HepG2 (cell line): ENCODE data around the gene TM6SF1. TPM values are rescaled to one million over a fixed set of nuclear protein-coding genes. Genes with fewer than 3 reads are reported as not detected.

Experiments
- ATAC-seq: fragments of 200-7000 bp; cut with Tn5 transposase; 3 replicates; pipeline ENCODE4 v1.9.1; 2020; ENCODE audit warnings: mild to moderate bottlenecking, moderate library complexity
- BruUV-seq: library from RNA; stranded (reverse); fragments of 400-500 nt; replicated peaks from 2 replicates; lab custom pipeline; 2021; lab: Mats Ljungman, UMichigan
- CTCF ChIA-PET: fragments of 300-600 bp; formaldehyde crosslinking; extraction: SDS; loops from one replicate; lab custom pipeline; 2021; ENCODE audit warnings: low total read pairs, inconsistent platforms, low intra/inter-chr PET ratio; lab: Yijun Ruan, JAX
- POLR2A ChIA-PET: fragments of 350-600 bp; sonication (Branson Sonifier 250); formaldehyde crosslinking; loops from one replicate; lab custom pipeline; 2020; ENCODE audit warnings: antibody characterized with exemption, inconsistent platforms; lab: Yijun Ruan, JAX
- DNase-seq: peaks from one replicate; pipeline ENCODE4 v3.0.0-alpha.2; 2015; ENCODE audit warnings: low spot score
- FAIRE-seq: peaks from 3 replicates; lab custom pipeline; 2011; peaks lifted over from hg19 to GRCh38; lab: Jason Lieb, UNC
- H2AFZ ChIP-seq: one replicate; pipeline ENCODE4 v1.6.1; 2011; ENCODE audit warnings: low read length, inconsistent platforms
- H3K27ac ChIP-seq: fragments of 300-600 bp; 3 replicates; pipeline ENCODE4 v1.8.0; 2011; ENCODE audit warnings: mixed run types, mild to moderate bottlenecking, mixed read lengths, low read length, inconsistent platforms; ENCODE audit not compliant: insufficient read depth; ENCODE audit errors: extremely low read length
- H3K27me3 ChIP-seq, 2 experiments: fragments of 200-600 bp in 1 of 2; 2 replicates in 1 of 2; 3 replicates in 1 of 2; pipeline versions ENCODE4 v1.6.0 to v1.8.0; 2011; ENCODE audit warnings: low read length in 2 of 2, mild to moderate bottlenecking in 2 of 2, moderate library complexity in 2 of 2, inconsistent platforms in 1 of 2; ENCODE audit not compliant: insufficient read depth in 2 of 2, control insufficient read depth in 1 of 2
- H3K36me3 ChIP-seq, 2 experiments: fragments of 200-600 bp in 1 of 2; replicated peaks in 1 of 2; 2 replicates in 1 of 2; 3 replicates in 1 of 2; pipeline versions ENCODE4 v1.5.1 to v1.8.0; 2011; ENCODE audit warnings: low read length in 2 of 2, inconsistent platforms in 1 of 2; ENCODE audit not compliant: insufficient read depth in 2 of 2, control insufficient read depth in 1 of 2
- H3K4me1 ChIP-seq: 2 replicates; pipeline ENCODE4 v1.5.1; 2012; ENCODE audit warnings: low read length, inconsistent platforms; ENCODE audit not compliant: insufficient read depth
- H3K4me2 ChIP-seq: 2 replicates; pipeline ENCODE4 v1.6.0; 2011; ENCODE audit warnings: low read depth, low read length, inconsistent platforms
- H3K4me3 ChIP-seq, 3 experiments: fragments of 200-600 bp in 1 of 3; sonication (generic), shearing (Covaris generic) in 1 of 3; replicated peaks in 1 of 3; 2 replicates each; pipeline ENCODE4 v1.5.1; 2011 to 2016; ENCODE audit warnings: low read length in 3 of 3, inconsistent platforms in 2 of 3, low read depth in 2 of 3, mild to moderate bottlenecking in 2 of 3, control low read depth in 1 of 3, mixed read lengths in 1 of 3; ENCODE audit not compliant: insufficient read depth in 1 of 3
- H3K79me2 ChIP-seq: one replicate; pipeline ENCODE4 v1.6.1; 2011; ENCODE audit warnings: low read length, inconsistent platforms; ENCODE audit not compliant: insufficient read depth
- H3K9ac ChIP-seq: 2 replicates; pipeline ENCODE4 v1.6.0; 2011; ENCODE audit warnings: mild to moderate bottlenecking, low read depth, low read length, inconsistent platforms; ENCODE audit not compliant: insufficient read depth
- H3K9me3 ChIP-seq: 2 replicates; pipeline ENCODE4 v1.5.1; 2012; ENCODE audit warnings: mild to moderate bottlenecking, low read length
- H4K20me1 ChIP-seq: 2 replicates; pipeline ENCODE4 v1.6.0; 2011; ENCODE audit warnings: inconsistent platforms, mild to moderate bottlenecking, low read length, moderate library complexity; ENCODE audit not compliant: insufficient read depth
- ARNT2 ChIP-seq: sonication (generic); formaldehyde crosslinking; IDR thresholded peaks from 2 replicates; pipeline ENCODE4 v1.8.0; 2022; ENCODE audit warnings: mild to moderate bottlenecking, low read depth, missing genetic modification reagents, moderate library complexity
- EZH2 ChIP-seq: conservative IDR thresholded peaks from 2 replicates; pipeline ENCODE4 v1.6.1; 2012; ENCODE audit warnings: mild to moderate bottlenecking, low read depth, low read length, moderate library complexity
- KMT2B ChIP-seq: IDR thresholded peaks from 2 replicates; pipeline ENCODE4 v1.6.1; 2016; ENCODE audit warnings: missing genetic modification reagents, missing compliant biosample characterization
- MIER3 ChIP-seq: IDR thresholded peaks from 2 replicates; pipeline ENCODE4 v1.6.1; 2016; ENCODE audit warnings: missing compliant biosample characterization, borderline replicate concordance
- NFKBIZ ChIP-seq: IDR thresholded peaks from 2 replicates; pipeline ENCODE4 v1.6.1; 2018; ENCODE audit warnings: missing genetic modification reagents, missing compliant biosample characterization
- SALL1 ChIP-seq: sonication (generic); formaldehyde crosslinking; IDR thresholded peaks from 2 replicates; pipeline ENCODE4 v1.8.0; 2022; ENCODE audit warnings: mild to moderate bottlenecking, missing genetic modification reagents
- ZNF317 ChIP-seq: sonication (generic); formaldehyde crosslinking; IDR thresholded peaks from 2 replicates; pipeline ENCODE4 v1.5.0; 2020; ENCODE audit warnings: mild to moderate bottlenecking, missing genetic modification reagents
- ZNF326 ChIP-seq: sonication (generic); formaldehyde crosslinking; IDR thresholded peaks from 2 replicates; pipeline ENCODE4 v1.4.0; 2020; ENCODE audit warnings: missing genetic modification reagents, borderline replicate concordance
- ZNF543 ChIP-seq: sonication (generic); formaldehyde crosslinking; IDR thresholded peaks from 2 replicates; pipeline ENCODE4 v1.4.0; 2020; ENCODE audit warnings: mild to moderate bottlenecking, missing genetic modification reagents
- ZNF83 ChIP-seq: sonication (generic); formaldehyde crosslinking; IDR thresholded peaks from 2 replicates; pipeline ENCODE4 v1.4.0; 2020; ENCODE audit warnings: missing genetic modification reagents, mild to moderate bottlenecking, borderline replicate concordance
- WGBS: methylation state at CpG from one replicate; pipeline ENCODE4 v1.1.6; 2017; ENCODE audit warnings: low lambda C conversion rate; 5-methylcytosine and 5-hydroxymethylcytosine counted together
- in situ Hi-C: cut with HindIII; loops from 2 replicates; pipeline ENCODE4 v1.10.0; 2017; ENCODE audit warnings: low pct_unique_long_range_greater_than_20kb; ENCODE audit not compliant: extremely low pct_ligation_motif_present
- intact Hi-C: fragments of 100-400 bp; cut with micrococcal nuclease; formaldehyde crosslinking; loops from one replicate; pipeline ENCODE4 v1.10.0; 2022; ENCODE audit not compliant: unreplicated experiment
- polyA plus RNA-seq, 8 experiments: library from polyadenylated mRNA; depleted of rRNA in 3 of 8; stranded (reverse) in 7 of 8; unstranded in 1 of 8; fragments of >200 nt; fragmentation: Illumina TruSeq in 4 of 8; extraction: Trizol in 4 of 8; gene quantifications; 2 replicates each; pipeline versions ENCODE4 v1.2.1 to v1.2.3, GENCODE V29; 2011 to 2016; ENCODE audit warnings: low read depth in 4 of 8, missing spikeins in 1 of 8, mixed read lengths in 1 of 8; ENCODE audit not compliant: insufficient read depth in 1 of 8
- total RNA-seq, 5 experiments: library from RNA; depleted of rRNA; stranded (reverse); fragments of >200 nt; fragmentation: Illumina TruSeq; extraction: Trizol; gene quantifications; 2 replicates each; pipeline ENCODE4 v1.2.3, GENCODE V29; 2016; ENCODE audit warnings: low read depth in 1 of 5
- TF ChIP-seq, protein P1 (sequence below): sonication (generic); formaldehyde crosslinking; IDR thresholded peaks from 2 replicates; pipeline ENCODE4 v1.9.0; 2022; ENCODE audit warnings: low read depth, missing genetic modification reagents

Gene TM6SF1
- total and polyA plus RNA-seq, 2 of the 13 experiments (the other 11 are each of a cell fraction or from before 2014, with no cell fraction given) = not detected

DNA sequence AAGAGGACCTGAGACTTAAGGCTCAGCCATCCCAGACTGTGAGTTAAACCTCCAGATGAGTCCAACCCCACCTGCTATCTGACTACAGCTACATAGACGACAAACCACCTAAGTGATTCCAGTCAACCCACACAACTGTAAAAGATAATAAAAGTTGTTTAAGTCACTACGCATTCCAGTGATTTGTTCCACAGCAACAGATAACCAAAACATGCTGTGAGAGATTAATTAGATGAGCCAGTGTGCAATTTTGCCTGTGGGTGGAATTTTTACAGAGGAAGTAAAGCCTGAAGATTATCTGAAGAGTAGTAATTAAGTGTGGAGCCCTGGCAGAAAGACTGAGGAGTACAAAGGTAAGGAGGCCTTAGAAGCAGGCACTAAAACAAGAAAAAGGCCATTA lies 45.8 kb upstream of the TM6SF1 start:
- ChIA-PET POLR2A (no interaction called here), CTCF (no interaction called here)
- FAIRE-seq (no peak), DNase-seq (no peak), ATAC-seq (no peak)
- H3K4me3 ChIP-seq = no peak overlapping the region
- no peak overlapping the region for H3K4me2 ChIP-seq
- H3K27me3 ChIP-seq = no peaks in the 10 kb centered on the region
- intact Hi-C loops = no loop called here
- no peak overlapping the region for H3K27ac ChIP-seq
- H3K36me3 ChIP-seq = peaks cover 5 to 22% of the 10 kb centered on the region in 2 experiments; a peak in 4 of 5 replicates
- peaks cover 46% of the 10 kb centered on the region for H4K20me1 ChIP-seq
- 90% methylated on average over 2 of the region's 2 CpGs for WGBS
- H3K9me3 ChIP-seq = no peaks in the 10 kb centered on the region
- peaks cover 92% of the 10 kb centered on the region for H3K79me2 ChIP-seq
- peaks cover 45% of the 10 kb centered on the region for H3K4me1 ChIP-seq
- no TSS peak for BruUV-seq
- in situ Hi-C loops = no loop called here
- H3K9ac ChIP-seq = no peak overlapping the region
- TF ChIP-seq ZNF317 (CRISPR knock-in tag) (no peak), ARNT2 (CRISPR knock-in tag) (no peak), ZNF543 (CRISPR knock-in tag) (no peak), ZNF83 (CRISPR knock-in tag) (no peak), NFKBIZ (CRISPR knock-in tag) (no peak), KMT2B (no peak), SALL1 (CRISPR knock-in tag) (no peak), EZH2 (no peak), MIER3 (CRISPR knock-in tag) (no peak), ZNF326 (CRISPR knock-in tag) (no peak)
- TF ChIP-seq, protein P1, sequence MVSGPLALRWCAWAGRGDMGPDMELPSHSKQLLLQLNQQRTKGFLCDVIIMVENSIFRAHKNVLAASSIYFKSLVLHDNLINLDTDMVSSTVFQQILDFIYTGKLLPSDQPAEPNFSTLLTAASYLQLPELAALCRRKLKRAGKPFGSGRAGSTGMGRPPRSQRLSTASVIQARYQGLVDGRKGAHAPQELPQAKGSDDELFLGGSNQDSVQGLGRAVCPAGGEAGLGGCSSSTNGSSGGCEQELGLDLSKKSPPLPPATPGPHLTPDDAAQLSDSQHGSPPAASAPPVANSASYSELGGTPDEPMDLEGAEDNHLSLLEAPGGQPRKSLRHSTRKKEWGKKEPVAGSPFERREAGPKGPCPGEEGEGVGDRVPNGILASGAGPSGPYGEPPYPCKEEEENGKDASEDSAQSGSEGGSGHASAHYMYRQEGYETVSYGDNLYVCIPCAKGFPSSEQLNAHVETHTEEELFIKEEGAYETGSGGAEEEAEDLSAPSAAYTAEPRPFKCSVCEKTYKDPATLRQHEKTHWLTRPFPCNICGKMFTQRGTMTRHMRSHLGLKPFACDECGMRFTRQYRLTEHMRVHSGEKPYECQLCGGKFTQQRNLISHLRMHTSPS = no peak
- no peak overlapping the region for H2AFZ ChIP-seq
